Activated CD8-positive, alpha-beta memory T cell treated with anti-CD3 and anti-CD28 coated beads, Interleukin-2, amount 10 ng/mL, durations not matched to agents 7 days and 5 days (primary cell): Measurements from ENCODE around the gene FBXW12. TPM values are rescaled to one million over a fixed set of nuclear protein-coding genes. Genes with fewer than 3 reads are reported as not detected.
"Not testable (repeated sequence)": the region's sequence is repeated elsewhere in the genome, so short reads cannot be mapped to it uniquely, and the experiment has no call there.

Source experiments
- ATAC-seq: fragments of 150-1000 bp; cut with Tn5 transposase; one replicate; pipeline ENCODE4 v1.10.0; 2021; ENCODE audit warnings: moderate library complexity
- CTCF ChIA-PET: fragments of 350-600 bp; sonication (Branson Sonifier 250); formaldehyde crosslinking; loops from one replicate; lab custom pipeline; 2021; ENCODE audit warnings: antibody characterized with exemption; lab: Charles Lee
- DNase-seq: peaks from one replicate; pipeline ENCODE4 v3.0.0-alpha.2; 2020
- H3K27ac Mint-ChIP-seq: one replicate; pipeline ENCODE4 v1.8.0; 2021; ENCODE audit warnings: mild to moderate bottlenecking, mixed read lengths
- H3K27me3 Mint-ChIP-seq: one replicate; pipeline ENCODE4 v1.8.0; 2021; ENCODE audit warnings: mixed read lengths
- H3K36me3 Mint-ChIP-seq: one replicate; pipeline ENCODE4 v1.8.0; 2021; ENCODE audit warnings: mild to moderate bottlenecking, mixed read lengths
- H3K4me1 Mint-ChIP-seq: one replicate; pipeline ENCODE4 v1.8.0; 2021; ENCODE audit warnings: mixed read lengths
- H3K4me3 Mint-ChIP-seq: one replicate; pipeline ENCODE4 v1.8.0; 2021; ENCODE audit warnings: mild to moderate bottlenecking, moderate library complexity, mixed read lengths
- H3K9me3 Mint-ChIP-seq: one replicate; pipeline ENCODE4 v1.8.0; 2022; ENCODE audit warnings: low read depth, mixed read lengths
- total RNA-seq, 2 experiments: library from RNA; stranded (reverse); gene quantifications; one replicate each; pipeline ENCODE4 v1.2.3, GENCODE V29; 2021

The FBXW12 gene
- total RNA-seq, 2 experiments from 2014 or later: not detected

DNA sequence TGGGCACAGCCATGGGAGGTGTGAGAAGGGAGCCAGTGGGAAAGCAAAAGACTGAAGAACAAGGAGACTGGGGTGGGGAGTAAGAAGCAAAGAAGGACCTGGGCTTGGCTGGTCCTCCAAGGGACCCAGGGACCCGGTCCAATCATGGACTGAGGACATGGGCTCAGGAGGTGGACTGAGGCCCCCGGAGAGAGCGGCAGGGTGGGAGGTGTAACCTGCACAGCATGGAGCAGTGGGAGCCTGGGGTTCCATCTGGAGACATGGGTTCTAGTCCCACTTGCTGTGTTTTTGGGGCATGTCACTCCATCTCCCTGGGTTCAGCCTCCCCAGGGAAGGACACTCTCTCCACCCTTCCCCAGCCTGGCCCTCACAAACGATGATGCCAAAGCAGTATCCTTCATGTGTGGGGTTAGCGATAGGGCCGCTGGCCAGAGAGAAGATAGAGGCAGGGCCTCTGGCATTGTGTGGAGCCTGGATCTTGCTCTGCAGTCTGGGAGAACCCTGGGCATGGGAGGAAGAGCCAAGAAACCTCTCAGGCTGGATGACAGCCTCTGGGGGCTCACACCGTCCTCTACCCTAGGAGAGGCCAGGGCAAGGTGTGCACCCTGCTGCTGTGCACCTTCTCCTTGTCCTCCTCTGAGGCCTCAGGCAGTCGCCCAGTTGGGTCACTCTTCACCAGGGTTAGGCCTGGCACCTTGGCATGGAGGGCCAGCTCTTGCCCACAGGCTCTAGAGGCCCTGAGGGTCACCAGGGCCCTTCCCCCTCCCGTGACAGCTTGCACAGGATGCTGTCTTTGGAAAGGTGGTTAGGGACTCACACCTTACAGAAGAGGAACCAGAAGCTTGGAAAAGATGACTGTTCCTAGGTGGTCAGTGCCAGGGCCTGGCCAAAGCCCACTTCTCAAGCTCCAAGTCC is 26.0 kb downstream of the FBXW12 start:
- Mint-ChIP-seq H3K36me3 (no peaks in the 10 kb centered on the region), H3K9me3 (no peaks in the 10 kb centered on the region), H3K27me3 (peaks cover 11% of the 10 kb centered on the region), H3K4me1 (no peaks in the 10 kb centered on the region), H3K4me3 (no peak overlapping the region), H3K27ac (no peak overlapping the region)
- peak; percentile 34 for DNase-seq
- CTCF ChIA-PET: interaction anchor here (1.1 to 4.5 kb wide), 3 partner anchors 10 to 125 kb away, joined by 3 to 161 read pairs (median 43); no protein-coding TSS in a partner anchor
- ATAC-seq: no peak

DNA sequence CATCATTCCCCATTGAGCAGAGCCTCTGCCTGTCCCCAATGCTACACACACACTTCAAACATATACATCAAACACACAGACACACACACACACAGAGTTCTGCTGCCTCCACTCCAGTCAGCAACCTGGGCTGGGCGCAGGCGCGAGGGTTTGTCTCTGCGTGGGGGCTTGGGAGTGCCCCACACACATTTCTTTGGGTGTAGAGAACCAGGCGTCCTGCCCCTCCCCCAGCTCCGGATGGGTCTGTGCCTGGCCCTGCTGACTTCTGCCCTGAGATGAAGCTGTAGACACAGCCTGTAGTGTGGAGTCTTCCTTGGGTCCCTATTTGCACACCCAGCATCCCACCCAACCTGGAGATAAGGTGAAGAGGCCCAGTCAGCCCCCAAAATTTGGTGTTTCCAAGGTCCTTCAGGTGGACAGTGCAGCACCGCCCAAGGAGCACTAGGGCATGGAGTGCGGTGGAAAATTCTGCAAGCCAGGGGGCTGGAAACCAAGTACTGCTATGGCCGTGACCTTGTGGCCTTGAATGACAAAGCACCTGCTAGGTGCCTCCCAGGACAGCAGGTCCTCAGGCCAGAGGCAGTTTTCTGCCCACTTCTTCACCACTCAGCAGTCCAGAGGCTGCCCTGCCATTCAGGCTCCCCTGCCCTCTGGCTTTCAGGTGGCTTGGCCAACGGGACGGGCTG is 26.8 kb downstream of the FBXW12 start:
- ATAC-seq: no peak
- H3K27me3 Mint-ChIP-seq: peaks cover 11% of the 10 kb centered on the region
- H3K36me3 Mint-ChIP-seq: no peaks in the 10 kb centered on the region
- CTCF ChIA-PET: interaction anchor here (1.1 to 6.0 kb wide), 9 partner anchors 7 to 161 kb away, joined by 3 to 161 read pairs (median 30); partner anchors contain the start of genes CCDC51 and TMA7
- H3K27ac Mint-ChIP-seq: no peak overlapping the region
- no peak overlapping the region for H3K4me3 Mint-ChIP-seq
- peak; percentile 34 for DNase-seq
- H3K9me3 Mint-ChIP-seq: no peaks in the 10 kb centered on the region
- H3K4me1 Mint-ChIP-seq: no peaks in the 10 kb centered on the region

GRCh38 chr3:48399387-48400172 is 27.6 kb downstream of the FBXW12 start:
- no peaks in the 10 kb centered on the region for H3K4me1 Mint-ChIP-seq
- no peaks in the 10 kb centered on the region for H3K36me3 Mint-ChIP-seq
- no peak overlapping the region for H3K4me3 Mint-ChIP-seq
- DNase-seq (peak; percentile 40), ATAC-seq (no peak)
- CTCF ChIA-PET: interaction anchor here (0.7 to 6.0 kb wide), 20 partner anchors 8 to 287 kb away, joined by 3 to 161 read pairs (median 8); partner anchors contain the start of genes CCDC51, NCKIPSD, PFKFB4 and SHISA5
- peaks cover 11% of the 10 kb centered on the region for H3K27me3 Mint-ChIP-seq
- no peak overlapping the region for H3K27ac Mint-ChIP-seq
- H3K9me3 Mint-ChIP-seq: no peaks in the 10 kb centered on the region

DNA sequence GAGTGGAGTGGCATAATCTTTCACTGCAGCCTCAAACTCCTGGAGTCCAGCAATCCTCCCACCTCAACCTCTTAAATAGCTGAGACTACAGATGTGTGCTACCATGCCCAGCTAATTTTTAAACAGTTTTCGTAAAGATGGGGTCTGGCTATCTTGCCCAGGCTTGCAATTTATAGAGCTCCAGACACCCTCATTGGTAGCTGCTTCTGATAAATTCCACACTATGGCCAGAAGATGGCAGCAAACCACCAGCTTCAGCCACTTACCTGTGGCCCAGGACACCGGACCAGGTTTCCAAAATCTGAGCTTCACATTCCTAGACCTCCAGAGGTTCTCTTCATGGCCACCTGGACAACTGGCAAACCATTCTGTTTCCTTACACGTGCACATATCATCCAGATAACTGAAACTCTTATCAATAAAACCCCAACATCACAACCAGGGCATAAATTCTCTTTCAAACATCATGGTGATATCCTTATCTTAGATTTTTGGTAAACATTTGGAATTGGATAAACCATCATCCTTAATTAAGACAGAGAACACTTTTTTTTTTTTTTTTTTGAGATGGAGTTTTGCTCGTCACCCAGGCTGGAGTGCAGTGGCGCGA is 28.9 kb downstream of the FBXW12 start:
- ATAC-seq (peak; percentile 83), DNase-seq (peak; percentile 73)
- H3K9me3 Mint-ChIP-seq: no peaks in the 10 kb centered on the region
- no peaks in the 10 kb centered on the region for H3K4me1 Mint-ChIP-seq
- CTCF ChIA-PET: interaction anchor here (0.6 to 6.0 kb wide), 63 partner anchors 9 to 1785 kb away, joined by 3 to 161 read pairs (median 4); partner anchors contain the start of genes CCDC51, CDC25A, NCKIPSD and PFKFB4
- H3K36me3 Mint-ChIP-seq: no peaks in the 10 kb centered on the region
- H3K4me3 Mint-ChIP-seq: no peak overlapping the region
- H3K27me3 Mint-ChIP-seq: peaks cover 4% of the 10 kb centered on the region
- H3K27ac Mint-ChIP-seq: no peak overlapping the region

DNA sequence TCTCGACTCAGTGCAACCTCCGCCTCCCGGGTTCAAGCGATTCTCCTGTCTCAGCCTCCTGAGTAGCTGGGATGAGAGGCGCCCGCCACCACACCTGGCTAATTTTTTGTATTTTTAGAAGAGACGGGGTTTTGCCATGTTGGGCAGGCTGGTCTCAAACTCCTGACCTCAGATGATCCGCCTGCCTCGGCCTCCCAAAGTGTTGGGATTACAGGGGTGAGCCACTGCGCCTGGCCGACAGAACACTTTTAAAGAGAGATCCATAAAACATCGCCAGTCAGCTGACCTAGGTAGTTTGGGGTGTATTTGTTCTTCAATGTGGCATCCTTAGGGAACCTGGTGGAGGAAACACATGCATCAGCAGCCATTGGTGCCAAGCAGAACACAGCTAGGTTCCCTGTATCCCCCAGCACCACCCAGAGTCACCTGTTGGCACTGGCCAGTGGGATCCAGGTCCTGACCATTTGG is 29.4 kb downstream of the FBXW12 start:
- H3K9me3 Mint-ChIP-seq, H3K27ac Mint-ChIP-seq, ATAC-seq, H3K4me3 Mint-ChIP-seq, H3K36me3 Mint-ChIP-seq, H3K27me3 Mint-ChIP-seq, H3K4me1 Mint-ChIP-seq: not testable (repeated sequence)
- CTCF ChIA-PET: interaction anchor here (0.7 to 6.0 kb wide), 52 partner anchors 10 to 1786 kb away, joined by 3 to 161 read pairs (median 5); partner anchors contain the start of genes CCDC51, CDC25A, NCKIPSD and PFKFB4
- peak; percentile 21 for DNase-seq

- H3K36me3 Mint-ChIP-seq: no peaks in the 10 kb centered on the region
- ATAC-seq (no peak), DNase-seq (peak; percentile 31)
- H3K27me3 Mint-ChIP-seq: peaks cover 4% of the 10 kb centered on the region
- CTCF ChIA-PET: interaction anchor here (1.8 to 6.0 kb wide), 8 partner anchors 10 to 146 kb away, joined by 5 to 161 read pairs (median 38); no protein-coding TSS in a partner anchor
- H3K9me3 Mint-ChIP-seq: no peaks in the 10 kb centered on the region
- no peaks in the 10 kb centered on the region for H3K4me1 Mint-ChIP-seq
- no peak overlapping the region for H3K4me3 Mint-ChIP-seq
- H3K27ac Mint-ChIP-seq: no peak overlapping the region
These were observed 30.3 kb downstream of the FBXW12 start for GRCh38 chr3:48402281-48402732.

DNA sequence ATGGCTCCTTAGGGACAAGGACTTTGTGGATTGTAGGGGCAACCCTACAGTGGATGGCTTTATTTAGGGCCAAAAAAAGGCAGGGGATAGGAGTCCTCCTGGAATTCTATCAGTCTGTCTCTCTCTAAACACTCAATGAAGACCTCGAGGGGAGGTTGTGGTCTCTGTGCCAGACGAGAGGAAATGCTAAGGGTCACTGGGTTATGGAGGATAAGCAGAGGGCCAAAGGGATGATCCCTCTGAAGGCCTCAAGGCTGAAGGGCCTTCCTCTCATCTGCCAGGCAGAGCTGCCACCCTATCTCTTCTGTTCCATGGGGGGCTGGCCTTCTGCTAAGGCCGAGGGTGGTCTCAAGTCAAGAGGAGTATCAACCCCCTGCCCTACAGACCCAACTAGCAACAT is 30.9 kb downstream of the FBXW12 start:
- Mint-ChIP-seq H3K4me3 (no peak overlapping the region), H3K9me3 (no peaks in the 10 kb centered on the region), H3K36me3 (no peaks in the 10 kb centered on the region), H3K4me1 (no peaks in the 10 kb centered on the region), H3K27me3 (peaks cover 4% of the 10 kb centered on the region), H3K27ac (no peak overlapping the region)
- CTCF ChIA-PET: interaction anchor here (4.3 to 6.0 kb wide), 3 partner anchors 33 to 145 kb away, joined by 34 to 78 read pairs (median 43); no protein-coding TSS in a partner anchor
- no peak for ATAC-seq
- DNase-seq: no peak

DNA sequence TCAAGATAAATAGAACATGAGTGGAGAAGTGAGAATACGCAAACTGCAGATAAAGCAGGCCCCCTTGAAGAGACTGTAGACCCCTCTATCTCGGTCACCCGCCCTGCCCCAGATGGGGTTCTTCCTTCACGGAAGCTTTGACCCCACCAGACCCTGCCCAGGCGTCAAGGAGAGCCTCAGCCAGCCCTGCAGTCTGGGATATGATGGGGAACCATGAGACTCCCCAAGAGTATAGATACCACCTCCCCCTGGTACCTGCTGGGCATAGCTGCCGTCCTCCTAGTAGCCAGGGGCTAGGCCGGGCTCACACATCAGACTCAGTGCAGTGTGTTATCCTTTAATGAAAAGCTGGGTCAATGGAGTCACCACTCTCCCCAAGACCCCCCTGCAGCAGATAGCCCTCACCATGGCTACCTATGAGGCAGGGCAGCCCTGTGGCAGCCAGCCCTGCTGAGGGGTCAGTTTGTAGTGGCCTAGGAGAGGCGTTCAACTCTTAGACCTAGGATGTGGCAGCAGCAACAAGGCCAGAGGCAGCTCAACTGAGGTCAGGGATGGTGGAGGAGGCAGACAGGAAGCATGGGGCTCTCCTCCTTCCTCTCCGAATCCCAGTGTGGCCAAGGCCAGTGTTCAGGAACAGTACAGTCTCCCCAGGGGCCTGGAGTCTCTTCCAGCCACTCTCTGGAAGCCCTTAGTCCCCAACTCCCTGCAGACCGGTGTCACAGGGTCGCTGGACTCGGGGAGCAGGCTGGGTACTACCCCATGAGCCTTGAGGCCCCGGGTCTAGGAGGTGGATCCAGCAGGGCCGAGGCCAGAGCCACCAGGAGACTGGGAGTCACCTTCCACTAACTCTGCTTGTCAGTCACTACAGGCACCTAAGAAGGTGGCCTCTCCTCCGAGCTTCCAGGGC is 31.8 kb downstream of the FBXW12 start:
- DNase-seq (peak; percentile 33), ATAC-seq (no peak)
- Mint-ChIP-seq H3K27me3 (peaks cover 4% of the 10 kb centered on the region), H3K9me3 (no peaks in the 10 kb centered on the region), H3K4me1 (no peaks in the 10 kb centered on the region), H3K27ac (no peak overlapping the region), H3K36me3 (no peaks in the 10 kb centered on the region), H3K4me3 (no peak overlapping the region)
- CTCF ChIA-PET: interaction anchor here (4.3 to 6.0 kb wide), 2 partner anchors 32 to 144 kb away, joined by 34 to 78 read pairs; no protein-coding TSS in a partner anchor

- CTCF ChIA-PET: interaction anchor here (4.3 to 6.0 kb wide), 2 partner anchors 31 to 143 kb away, joined by 34 to 78 read pairs; no protein-coding TSS in a partner anchor
- H3K27ac Mint-ChIP-seq: no peak overlapping the region
- DNase-seq: peak; percentile 33
- H3K4me3 Mint-ChIP-seq: no peak overlapping the region
- no peaks in the 10 kb centered on the region for H3K36me3 Mint-ChIP-seq
- ATAC-seq: no peak
- H3K9me3 Mint-ChIP-seq: no peaks in the 10 kb centered on the region
- H3K27me3 Mint-ChIP-seq: peaks cover 2% of the 10 kb centered on the region
- H3K4me1 Mint-ChIP-seq: no peaks in the 10 kb centered on the region
These were observed 32.7 kb downstream of the FBXW12 start for GRCh38 chr3:48404440-48405342.

DNA sequence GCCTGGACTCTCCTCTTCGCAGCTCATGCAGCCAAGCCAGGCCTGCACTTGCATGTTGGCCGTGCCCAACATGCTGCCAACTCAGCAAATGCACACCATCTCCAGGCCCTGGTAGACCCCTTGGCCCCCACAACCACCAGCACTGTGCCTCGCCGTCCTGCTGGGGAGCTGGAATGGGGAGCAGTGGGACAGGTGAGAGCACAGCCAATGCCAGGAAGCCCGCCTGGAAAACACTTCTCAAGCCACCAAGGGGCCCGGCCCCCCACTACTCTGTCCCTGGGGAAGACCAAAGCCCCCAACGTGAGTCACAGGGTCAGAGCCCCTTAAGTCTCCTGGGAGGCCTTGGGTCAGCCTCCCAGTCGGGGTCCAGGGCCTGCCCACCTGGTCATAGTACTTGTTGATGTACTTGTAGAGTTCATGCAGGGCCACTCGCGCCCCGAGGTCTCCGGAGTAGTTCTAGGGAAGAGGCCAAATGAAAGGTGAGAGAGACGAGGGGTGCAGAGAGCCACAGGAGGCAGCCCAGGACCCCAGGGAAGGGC is 33.4 kb downstream of the FBXW12 start:
- H3K27ac Mint-ChIP-seq: no peak overlapping the region
- no peaks in the 10 kb centered on the region for H3K36me3 Mint-ChIP-seq
- no peak for ATAC-seq
- CTCF ChIA-PET: interaction anchor here (4.3 to 6.0 kb wide), 2 partner anchors 30 to 143 kb away, joined by 34 to 78 read pairs; no protein-coding TSS in a partner anchor
- H3K4me1 Mint-ChIP-seq: no peaks in the 10 kb centered on the region
- no peaks in the 10 kb centered on the region for H3K9me3 Mint-ChIP-seq
- H3K4me3 Mint-ChIP-seq: no peak overlapping the region
- peaks cover 2% of the 10 kb centered on the region for H3K27me3 Mint-ChIP-seq
- peak; percentile 31 for DNase-seq
